Vagina (tissue), 2 donors: ENCODE data around the gene CCDC126. TPM values are rescaled to one million over a fixed set of nuclear protein-coding genes. Genes with fewer than 3 reads are reported as not detected.

ENCODE experiments used
- DNase-seq, 2 donors: peaks; one replicate each; pipeline ENCODE4 v3.0.0-alpha.2; 2017; ENCODE audit errors: extremely low spot score in 2 of 2
- H3K27ac ChIP-seq: fragments of 200-600 bp; sonication (generic); one replicate; pipeline ENCODE4 v1.5.1; 2019
- H3K27me3 ChIP-seq: fragments of 200-600 bp; sonication (generic); one replicate; pipeline ENCODE4 v1.5.1; 2019
- H3K36me3 ChIP-seq, 2 donors: fragments of 200-600 bp; sonication (generic); one replicate each; pipeline ENCODE4 v1.5.1; 2017 to 2019
- H3K4me1 ChIP-seq: fragments of 200-600 bp; sonication (generic); one replicate; pipeline ENCODE4 v1.5.1; 2019
- H3K4me3 ChIP-seq, 2 donors: fragments of 200-600 bp; sonication (generic); 1 replicate in 1 of 2; 2 replicates in 1 of 2; pipeline ENCODE4 v1.5.1; 2016 to 2019
- H3K9me3 ChIP-seq: fragments of 200-600 bp; sonication (generic); one replicate; pipeline ENCODE4 v1.5.1; 2019
- POLR2A ChIP-seq, 2 donors: fragments of 450-650 bp; IDR thresholded peaks; one replicate each; pipeline ENCODE4 v1.6.1; 2017; ENCODE audit warnings: antibody characterized with exemption in 2 of 2, mild to moderate bottlenecking in 2 of 2, moderate library complexity in 2 of 2
- POLR2AphosphoS5 ChIP-seq, 2 donors: sonication (generic); formaldehyde crosslinking; IDR thresholded peaks; one replicate each; pipeline ENCODE4 v1.9.0; 2017; ENCODE audit warnings: antibody characterized with exemption in 2 of 2, mild to moderate bottlenecking in 2 of 2, low read depth in 1 of 2; ENCODE audit not compliant: insufficient read depth in 1 of 2
- intact Hi-C: fragments of 100-400 bp; cut with DNase I; formaldehyde crosslinking; loops from one replicate; pipeline ENCODE4 v1.15.1; 2023
- total RNA-seq: library from RNA; depleted of rRNA; stranded (reverse); fragments of >200 nt; gene quantifications from one replicate; pipeline ENCODE4 v1.2.3, GENCODE V29; 2016
- TF ChIP-seq, protein P1 (sequence below), 3 experiments: fragments of 450-650 bp in 2 of 3; fragments of 200-600 bp in 1 of 3; sonication (generic) in 1 of 3; IDR thresholded peaks; one replicate each; pipeline ENCODE4 v1.5.1; 2017 to 2019; ENCODE audit warnings: antibody characterized with exemption in 3 of 3, mild to moderate bottlenecking in 2 of 3, moderate library complexity in 2 of 3

The CCDC126 gene
- total RNA-seq, 1 donor from 2014 or later, result 18.7 TPM

DNA sequence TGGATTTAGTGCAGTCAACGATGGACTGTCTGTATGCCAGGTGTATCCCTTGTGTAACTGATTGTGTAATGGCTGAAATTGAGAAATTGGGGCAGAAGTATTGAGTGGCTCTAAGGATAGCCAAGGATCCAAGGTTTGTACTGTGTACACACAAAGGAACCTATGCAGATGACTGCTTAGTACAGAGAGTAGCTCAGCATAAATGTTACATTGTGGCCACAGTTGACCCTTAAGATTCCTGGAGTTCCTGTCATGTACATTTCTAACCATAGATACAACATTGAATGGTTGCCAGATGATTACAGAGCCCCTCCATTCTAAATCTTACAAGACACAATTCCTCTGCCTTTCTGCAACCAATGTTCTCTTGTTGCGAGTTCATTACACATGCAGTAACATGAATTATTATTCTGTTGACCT, 25.3 kb downstream of the CCDC126 start:
- Histone ChIP-seq H3K4me3 (no peak overlapping the region), H3K9me3 (no peaks in the 10 kb centered on the region), H3K36me3 (peaks cover 0 to 7% of the 10 kb centered on the region in 2 donors), H3K4me1 (no peaks in the 10 kb centered on the region), H3K27me3 (no peaks in the 10 kb centered on the region), H3K27ac (no peak overlapping the region)
- no peak for DNase-seq
- TF ChIP-seq, protein P1, sequence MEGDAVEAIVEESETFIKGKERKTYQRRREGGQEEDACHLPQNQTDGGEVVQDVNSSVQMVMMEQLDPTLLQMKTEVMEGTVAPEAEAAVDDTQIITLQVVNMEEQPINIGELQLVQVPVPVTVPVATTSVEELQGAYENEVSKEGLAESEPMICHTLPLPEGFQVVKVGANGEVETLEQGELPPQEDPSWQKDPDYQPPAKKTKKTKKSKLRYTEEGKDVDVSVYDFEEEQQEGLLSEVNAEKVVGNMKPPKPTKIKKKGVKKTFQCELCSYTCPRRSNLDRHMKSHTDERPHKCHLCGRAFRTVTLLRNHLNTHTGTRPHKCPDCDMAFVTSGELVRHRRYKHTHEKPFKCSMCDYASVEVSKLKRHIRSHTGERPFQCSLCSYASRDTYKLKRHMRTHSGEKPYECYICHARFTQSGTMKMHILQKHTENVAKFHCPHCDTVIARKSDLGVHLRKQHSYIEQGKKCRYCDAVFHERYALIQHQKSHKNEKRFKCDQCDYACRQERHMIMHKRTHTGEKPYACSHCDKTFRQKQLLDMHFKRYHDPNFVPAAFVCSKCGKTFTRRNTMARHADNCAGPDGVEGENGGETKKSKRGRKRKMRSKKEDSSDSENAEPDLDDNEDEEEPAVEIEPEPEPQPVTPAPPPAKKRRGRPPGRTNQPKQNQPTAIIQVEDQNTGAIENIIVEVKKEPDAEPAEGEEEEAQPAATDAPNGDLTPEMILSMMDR (IDR thresholded peaks at IDR 0.05), result no peak
- TF ChIP-seq POLR2AphosphoS5 (IDR thresholded peaks at IDR 0.05; ENCODE audit: insufficient read depth in 1 of 2, low read depth in 1 of 2) (no peak), POLR2A (IDR thresholded peaks at IDR 0.05) (no peak)
- intact Hi-C loops, result no loop called here

DNA sequence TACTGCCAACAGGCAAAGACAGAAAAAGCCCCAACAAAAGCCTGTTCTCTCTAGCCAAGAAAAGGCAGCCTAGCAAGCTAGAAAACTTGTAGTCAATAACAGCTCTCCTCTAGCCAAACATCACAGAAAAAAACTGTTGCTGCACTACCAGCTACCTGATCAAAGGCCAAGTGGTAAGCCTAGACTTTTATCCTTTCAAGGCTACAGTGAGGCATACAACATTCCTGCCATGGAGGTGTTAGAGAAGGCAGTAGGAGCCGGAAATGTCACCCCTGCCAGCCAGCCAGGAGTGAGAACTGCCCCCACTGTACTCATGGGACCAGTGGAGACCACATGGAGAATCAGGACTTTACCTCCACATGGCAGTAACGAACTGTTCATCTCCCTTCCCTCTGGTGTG, 31.2 kb downstream of the CCDC126 start:
- intact Hi-C loops, result no loop called here
- no peak overlapping the region for H3K4me3 ChIP-seq
- H3K9me3 ChIP-seq, result no peaks in the 10 kb centered on the region
- no peak for DNase-seq
- no peaks in the 10 kb centered on the region for H3K36me3 ChIP-seq
- TF ChIP-seq POLR2AphosphoS5 (IDR thresholded peaks at IDR 0.05; ENCODE audit: insufficient read depth in 1 of 2, low read depth in 1 of 2), result no peak
- TF ChIP-seq, protein P1 (IDR thresholded peaks at IDR 0.05), result no peak
- no peak for TF ChIP-seq POLR2A (IDR thresholded peaks at IDR 0.05)
- H3K27me3 ChIP-seq, result no peaks in the 10 kb centered on the region
- no peak overlapping the region for H3K27ac ChIP-seq
- no peaks in the 10 kb centered on the region for H3K4me1 ChIP-seq

DNA sequence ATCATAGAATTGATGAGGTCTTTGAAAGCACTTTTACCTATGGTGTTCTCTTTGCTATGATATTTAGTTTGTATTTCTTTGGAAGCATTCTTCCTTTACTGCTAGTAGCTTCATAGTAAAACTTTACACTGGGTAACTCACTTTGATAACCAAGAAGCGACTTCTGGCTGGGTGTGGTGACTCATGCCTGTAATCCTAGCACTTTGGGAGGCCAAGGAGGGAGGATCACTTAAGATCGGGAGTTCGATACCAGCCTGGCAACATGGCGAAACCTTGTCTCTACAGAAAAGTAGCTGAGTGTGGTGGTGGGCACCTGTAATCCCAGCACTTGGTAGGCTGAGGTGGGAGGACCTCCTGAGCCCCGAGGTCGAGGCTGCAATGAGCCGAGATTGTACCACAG, 36.2 kb downstream of the CCDC126 start:
- no peak for DNase-seq

GRCh38 chr7:23645822-23646221, 48.6 kb downstream of the CCDC126 start:
- Histone ChIP-seq H3K4me1 (no peaks in the 10 kb centered on the region), H3K27ac (no peak overlapping the region), H3K4me3 (no peak overlapping the region), H3K9me3 (no peaks in the 10 kb centered on the region), H3K36me3 (no peaks in the 10 kb centered on the region), H3K27me3 (no peaks in the 10 kb centered on the region)
- intact Hi-C loops, result no loop called here
- no peak for DNase-seq
- no peak for TF ChIP-seq POLR2A (IDR thresholded peaks at IDR 0.05)

More for the DNA sequence above, 36.2 kb downstream of the CCDC126 start:
- no peak overlapping the region for H3K4me3 ChIP-seq
- TF ChIP-seq, protein P1 (IDR thresholded peaks at IDR 0.05), result no peak
- no peak for TF ChIP-seq POLR2A (IDR thresholded peaks at IDR 0.05)
- TF ChIP-seq POLR2AphosphoS5 (IDR thresholded peaks at IDR 0.05; ENCODE audit: insufficient read depth in 1 of 2, low read depth in 1 of 2), result no peak
- no peaks in the 10 kb centered on the region for H3K36me3 ChIP-seq
- no peaks in the 10 kb centered on the region for H3K9me3 ChIP-seq
- H3K4me1 ChIP-seq, result no peaks in the 10 kb centered on the region
- intact Hi-C loops, result no loop called here
- no peaks in the 10 kb centered on the region for H3K27me3 ChIP-seq
- no peak overlapping the region for H3K27ac ChIP-seq

DNA sequence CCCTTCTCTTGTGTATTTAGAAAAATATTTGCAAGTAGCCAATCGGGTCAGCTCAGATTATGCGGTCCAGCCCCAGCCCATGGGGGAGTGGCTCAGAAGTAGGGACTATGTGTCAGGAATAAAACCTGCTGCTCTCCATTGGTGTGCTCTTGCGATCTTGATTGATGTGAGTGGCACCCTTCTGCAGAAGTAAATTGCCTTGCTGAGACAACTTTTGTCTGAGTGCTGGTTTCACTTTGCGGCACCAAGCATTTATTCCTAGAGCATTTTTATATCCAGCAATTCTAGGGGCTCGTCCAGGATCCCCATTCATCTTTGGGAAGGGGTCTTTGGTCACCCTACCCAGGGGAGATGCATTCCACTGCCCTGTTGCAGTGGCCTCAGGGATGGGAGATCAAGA, 56.8 kb downstream of the CCDC126 start:
- TF ChIP-seq POLR2AphosphoS5 (IDR thresholded peaks at IDR 0.05; ENCODE audit: insufficient read depth in 1 of 2, low read depth in 1 of 2) (no peak), POLR2A (IDR thresholded peaks at IDR 0.05) (no peak)
- TF ChIP-seq, protein P1 (IDR thresholded peaks at IDR 0.05), result no peak
- Histone ChIP-seq H3K27me3 (no peaks in the 10 kb centered on the region), H3K9me3 (peaks cover 20% of the 10 kb centered on the region), H3K27ac (no peak overlapping the region), H3K36me3 (no peaks in the 10 kb centered on the region), H3K4me3 (no peak overlapping the region), H3K4me1 (no peaks in the 10 kb centered on the region)
- DNase-seq, result no peak
- intact Hi-C loops, result no loop called here
